Gastroesophageal sphincter (tissue), 4 donors: ENCODE data around the gene DNAJB9. TPM values are rescaled to one million over a fixed set of nuclear protein-coding genes. Genes with fewer than 3 reads are reported as not detected.

Source experiments
- ATAC-seq: fragments of 150-250 bp; one replicate; pipeline ENCODE4 v1.9.1; 2016; ENCODE audit warnings: mild to moderate bottlenecking, moderate library complexity
- H3K27ac ChIP-seq, 4 donors: fragments of 200-600 bp; sonication (generic) in 3 of 4; 1 replicate in 3 of 4; 2 replicates in 1 of 4; pipeline ENCODE4 v1.5.1; 2016 to 2019
- H3K27me3 ChIP-seq: fragments of 200-600 bp; sonication (generic); one replicate; pipeline ENCODE4 v1.5.1; 2019
- H3K36me3 ChIP-seq, 2 donors: fragments of 200-600 bp; sonication (generic); one replicate each; pipeline ENCODE4 v1.5.1; 2019; ENCODE audit warnings: control low read depth in 1 of 2
- H3K4me1 ChIP-seq, 3 donors: fragments of 200-600 bp; sonication (generic); 1 replicate in 2 of 3; 2 replicates in 1 of 3; pipeline ENCODE4 v1.5.1; 2016 to 2019; ENCODE audit warnings: control low read depth in 2 of 3
- H3K4me3 ChIP-seq, 2 donors: fragments of 200-600 bp; sonication (generic); one replicate each; pipeline ENCODE4 v1.5.1; 2019; ENCODE audit warnings: mild to moderate bottlenecking in 1 of 2, moderate library complexity in 1 of 2
- H3K9me3 ChIP-seq, 3 donors: fragments of 200-600 bp; sonication (generic); one replicate each; pipeline ENCODE4 v1.5.1; 2017 to 2019; ENCODE audit warnings: control low read depth in 2 of 3
- CTCF ChIP-seq, 4 experiments: fragments of 200-600 bp in 2 of 4; fragments of 450-650 bp in 2 of 4; sonication (generic) in 1 of 4; IDR thresholded peaks; one replicate each; pipeline ENCODE4 v1.5.1; 2017 to 2019; ENCODE audit warnings: antibody characterized with exemption in 4 of 4, mild to moderate bottlenecking in 2 of 4, moderate library complexity in 2 of 4
- EP300 ChIP-seq: sonication (generic); formaldehyde crosslinking; IDR thresholded peaks from one replicate; pipeline ENCODE4 v1.6.1; 2017; ENCODE audit warnings: antibody characterized with exemption, mild to moderate bottlenecking
- POLR2A ChIP-seq, 2 donors: fragments of 450-650 bp; IDR thresholded peaks; one replicate each; pipeline ENCODE4 v1.6.1; 2017; ENCODE audit warnings: antibody characterized with exemption in 2 of 2, mild to moderate bottlenecking in 2 of 2, moderate library complexity in 1 of 2
- POLR2AphosphoS5 ChIP-seq: sonication (generic); formaldehyde crosslinking; IDR thresholded peaks from one replicate; pipeline ENCODE4 v1.6.1; 2017; ENCODE audit warnings: antibody characterized with exemption
- WGBS, 2 donors: methylation state at CpG; one replicate each; pipeline ENCODE4 v1.1.5; 2018; ENCODE audit warnings: low coverage in 1 of 2; 5-methylcytosine and 5-hydroxymethylcytosine counted together
- total RNA-seq, 4 donors: library from RNA; depleted of rRNA; stranded (reverse); fragments of >200 nt; gene quantifications; one replicate each; pipeline ENCODE4 v1.1.0, GENCODE V29; 2016

DNAJB9 gene
- total RNA-seq, 4 donors from 2014 or later: 17.4 to 31.2 (median 24.4) TPM

- Histone ChIP-seq H3K36me3 (no peaks in the 10 kb centered on the region), H3K27me3 (no peaks in the 10 kb centered on the region), H3K4me1 (no peaks in the 10 kb centered on the region), H3K4me3 (no peak overlapping the region), H3K27ac (no peak overlapping the region), H3K9me3 (no peaks in the 10 kb centered on the region)
- TF ChIP-seq POLR2A (IDR thresholded peaks at IDR 0.05): no peak
- TF ChIP-seq POLR2AphosphoS5: no peak
- TF ChIP-seq EP300: no peak
- no peak for TF ChIP-seq CTCF (IDR thresholded peaks at IDR 0.05)
- 94 to 100% methylated on average over 1 to 3 of the region's 3 CpGs for WGBS, 2 donors
- ATAC-seq: no peak
Measured at GRCh38 chr7:108614896-108615295, 45.2 kb downstream of the DNAJB9 start.

- H3K4me1 ChIP-seq: no peaks in the 10 kb centered on the region
- no peak for TF ChIP-seq CTCF (IDR thresholded peaks at IDR 0.05)
- no peak for TF ChIP-seq POLR2AphosphoS5
- no peak for TF ChIP-seq POLR2A (IDR thresholded peaks at IDR 0.05)
- TF ChIP-seq EP300: no peak
- no peak overlapping the region for H3K27ac ChIP-seq
- no peaks in the 10 kb centered on the region for H3K9me3 ChIP-seq
- 67 to 75% methylated on average over 3 of the region's 3 CpGs for WGBS, 2 donors
- ATAC-seq: no peak
- no peaks in the 10 kb centered on the region for H3K36me3 ChIP-seq
- H3K27me3 ChIP-seq: no peaks in the 10 kb centered on the region
- H3K4me3 ChIP-seq: no peak overlapping the region
Measured at GRCh38 chr7:108618056-108618455, 48.4 kb downstream of the DNAJB9 start.

GRCh38 chr7:108623220-108623619 lies 53.5 kb downstream of the DNAJB9 start:
- no peak for ATAC-seq
- no peaks in the 10 kb centered on the region for H3K36me3 ChIP-seq
- no peak overlapping the region for H3K4me3 ChIP-seq
- H3K4me1 ChIP-seq: peaks cover 0 to under 1% (median 0%) of the 10 kb centered on the region in 3 donors
- H3K27ac ChIP-seq: no peak overlapping the region
- no peaks in the 10 kb centered on the region for H3K27me3 ChIP-seq
- 66 to 81% methylated on average over 5 of the region's 5 CpGs for WGBS, 2 donors
- H3K9me3 ChIP-seq: no peaks in the 10 kb centered on the region
- no peak for TF ChIP-seq POLR2AphosphoS5
- TF ChIP-seq CTCF (IDR thresholded peaks at IDR 0.05): no peak
- TF ChIP-seq EP300: no peak
- no peak for TF ChIP-seq POLR2A (IDR thresholded peaks at IDR 0.05)

Other genes with a start within 250 kb of the DNAJB9 start
- gene NRCAM, start 113.4 kb upstream of the DNAJB9 start, total RNA-seq: 1 to 10 TPM; 1.3 to 4.7 (median 2.2) TPM
- gene PNPLA8, start 43.7 kb upstream of the DNAJB9 start, total RNA-seq: 10 to 100 TPM; 28.3 to 52.1 (median 44.9) TPM
- gene THAP5, start 168 bp upstream of the DNAJB9 start, total RNA-seq: 10 to 100 TPM; 30.8 to 41.7 (median 36.2) TPM